SW 1271 (cell line): ENCODE measurements around the gene LRIT1.
"Not testable (repeated sequence)": the region's sequence is repeated elsewhere in the genome, so short reads cannot be mapped to it uniquely, and the experiment has no call there.

Experiments
- DNase-seq, 2 experiments: peaks; one replicate each; lab custom pipeline; 2025; lab: John Stamatoyannopoulos, UW

Gene LRIT1

DNA sequence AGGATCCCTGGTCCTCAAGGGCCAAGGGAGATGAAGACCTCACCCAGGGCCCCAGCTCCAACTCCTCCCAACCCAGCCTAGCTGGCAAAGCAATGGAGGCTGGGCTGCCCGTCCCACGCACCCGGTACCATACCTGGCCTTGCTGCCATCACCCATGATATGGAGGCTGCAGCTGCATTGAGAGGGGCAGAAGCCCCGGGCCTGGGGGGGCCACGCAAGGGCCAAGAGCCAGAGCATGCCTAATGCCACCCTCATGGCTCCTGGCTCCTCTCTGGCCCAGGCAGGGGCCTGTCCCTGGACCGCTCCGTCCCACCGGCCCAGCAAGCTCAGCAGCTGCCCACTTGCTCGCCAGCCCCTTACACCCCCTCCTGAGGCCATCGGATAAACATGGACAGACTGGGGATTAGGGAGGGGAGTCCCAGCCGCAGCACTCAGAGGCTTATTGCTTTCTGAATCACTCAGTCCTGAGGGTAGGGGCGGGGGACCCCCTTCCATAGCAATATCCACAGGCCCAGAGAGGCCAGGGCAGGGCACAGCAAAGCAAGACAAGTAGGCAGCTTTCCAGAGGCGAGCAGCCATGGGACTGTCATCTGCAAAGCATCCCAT is at the start of gene LRIT1:
TSS of gene LRIT1 (minus strand) at position 362 of the 606 bp plus-strand sequence. CDS start at position 255, 107 bp downstream.
- DNase-seq: no peak

DNA sequence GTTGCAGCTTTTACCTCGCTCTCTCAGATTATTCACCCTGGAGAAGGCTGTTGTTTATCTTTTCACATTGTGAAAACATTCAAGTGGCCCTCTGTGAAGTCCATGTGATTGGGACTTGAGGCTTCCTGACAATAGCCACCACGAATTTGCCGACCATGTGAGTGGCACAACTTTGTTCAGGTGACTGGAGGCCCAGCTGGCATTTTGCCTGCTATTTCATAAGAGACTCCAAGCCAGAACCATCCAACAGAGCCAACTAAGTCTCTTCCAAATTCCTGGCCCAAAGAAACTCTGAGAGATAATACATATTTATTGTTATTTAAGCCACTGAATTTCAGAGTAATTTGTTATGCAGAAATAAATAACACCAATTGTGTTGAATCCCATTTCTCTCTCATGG is 48.9 kb upstream of the LRIT1 start:
- DNase-seq: no peak

DNA sequence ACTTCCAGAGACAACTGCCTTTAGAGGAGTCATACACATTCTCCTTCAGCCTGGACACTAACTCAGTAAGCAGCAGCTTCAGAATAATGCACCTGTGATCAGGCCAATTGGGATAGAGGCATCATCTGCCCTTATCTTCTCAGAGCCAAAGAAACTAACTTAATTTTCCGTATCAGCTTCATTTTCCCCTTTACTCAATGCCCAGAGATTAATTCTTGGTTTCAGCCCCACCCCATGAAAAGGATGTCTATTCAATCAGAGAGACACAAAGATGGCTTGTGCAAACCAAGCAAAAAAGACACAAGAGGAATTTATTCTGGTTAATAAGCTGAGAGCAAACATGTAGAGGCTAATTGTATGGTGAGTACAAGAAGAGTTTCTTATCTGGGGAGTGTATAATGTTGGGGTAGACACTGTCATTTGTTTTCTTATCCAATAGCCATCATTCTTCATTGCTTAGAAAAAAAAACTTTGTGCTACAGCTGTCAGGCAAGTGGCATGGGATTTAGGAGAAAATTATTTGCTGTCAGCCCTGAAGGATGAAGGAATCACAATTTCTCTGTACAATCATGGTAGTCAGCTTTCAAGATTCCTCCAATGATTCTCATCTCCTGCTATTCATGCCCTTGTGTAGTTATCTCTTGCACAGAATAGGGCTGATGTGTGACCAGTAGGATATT is 48.3 kb upstream of the LRIT1 start:
- no peak for DNase-seq

DNA sequence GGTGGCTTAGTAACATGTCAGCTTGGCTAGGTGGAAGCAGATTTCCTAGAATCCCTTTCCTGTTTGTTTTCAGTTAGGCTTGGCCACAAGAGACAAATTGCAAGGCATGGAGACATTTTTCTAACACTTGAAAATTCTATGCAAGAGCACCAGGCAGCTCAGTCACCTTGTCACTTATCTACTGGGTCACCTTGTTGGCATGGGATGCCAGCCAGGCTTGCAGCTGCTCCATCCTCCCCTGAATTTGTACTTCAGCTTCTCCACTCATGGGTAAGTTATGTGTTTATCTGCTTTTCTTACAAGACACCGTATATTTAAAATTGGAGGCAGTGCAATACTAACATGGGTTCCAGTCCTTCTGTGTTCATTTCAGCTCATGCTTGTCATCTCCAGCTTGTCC is 46.8 kb upstream of the LRIT1 start:
- no peak for DNase-seq

GRCh38 chr10:84286695-84287094 is 45.3 kb upstream of the LRIT1 start:
- no peak for DNase-seq

DNA sequence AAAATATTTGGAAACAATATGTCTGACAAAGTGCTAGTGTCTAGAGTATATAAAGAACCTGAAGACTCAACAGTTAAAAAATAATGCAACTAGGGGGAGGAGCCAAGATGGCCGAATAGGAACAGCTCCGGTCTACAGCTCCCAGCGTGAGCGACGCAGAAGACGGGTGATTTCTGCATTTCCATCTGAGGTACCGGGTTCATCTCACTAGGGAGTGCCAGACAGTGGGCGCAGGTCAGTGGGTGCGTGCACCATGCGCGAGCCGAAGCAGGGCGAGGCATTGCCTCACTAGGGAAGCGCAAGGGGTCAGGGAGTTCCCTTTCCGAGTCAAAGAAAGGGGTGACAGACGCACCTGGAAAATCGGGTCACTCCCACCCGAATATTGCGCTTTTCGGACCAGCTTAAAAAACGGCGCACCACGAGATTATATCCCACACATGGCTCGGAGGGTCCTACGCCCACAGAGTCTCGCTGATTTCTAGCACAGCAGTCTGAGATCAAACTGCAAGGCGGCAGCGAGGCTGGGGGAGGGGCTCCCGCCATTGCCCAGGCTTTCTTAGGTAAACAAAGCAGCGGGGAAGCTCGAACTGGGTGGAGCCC is 38.6 kb upstream of the LRIT1 start:
- DNase-seq: not testable (repeated sequence)

- DNase-seq: no peak
Measured at GRCh38 chr10:84270708-84271107, 29.4 kb upstream of the LRIT1 start.

- peak; percentile 6 to 23 for DNase-seq
Measured at GRCh38 chr10:84269773-84270172, 28.4 kb upstream of the LRIT1 start.

DNA sequence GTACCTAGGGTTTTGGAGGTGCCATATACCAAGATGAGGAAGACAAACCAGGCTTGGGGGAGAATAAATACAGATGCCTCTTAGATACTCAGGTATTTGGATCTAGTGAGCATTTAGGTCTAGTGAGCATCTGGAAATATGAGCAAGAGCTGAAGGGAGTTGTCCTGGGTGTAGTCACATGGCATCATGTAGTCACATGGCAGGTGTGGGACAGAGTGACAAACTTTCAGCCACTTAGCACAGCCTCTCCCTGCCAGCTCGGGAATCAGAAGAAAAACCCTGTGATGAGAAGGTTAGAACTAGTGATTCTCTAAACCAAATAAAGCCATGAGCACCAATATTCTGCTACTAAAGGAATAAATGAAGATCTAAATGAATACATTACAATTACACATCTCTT is 27.8 kb upstream of the LRIT1 start:
- no peak for DNase-seq

DNA sequence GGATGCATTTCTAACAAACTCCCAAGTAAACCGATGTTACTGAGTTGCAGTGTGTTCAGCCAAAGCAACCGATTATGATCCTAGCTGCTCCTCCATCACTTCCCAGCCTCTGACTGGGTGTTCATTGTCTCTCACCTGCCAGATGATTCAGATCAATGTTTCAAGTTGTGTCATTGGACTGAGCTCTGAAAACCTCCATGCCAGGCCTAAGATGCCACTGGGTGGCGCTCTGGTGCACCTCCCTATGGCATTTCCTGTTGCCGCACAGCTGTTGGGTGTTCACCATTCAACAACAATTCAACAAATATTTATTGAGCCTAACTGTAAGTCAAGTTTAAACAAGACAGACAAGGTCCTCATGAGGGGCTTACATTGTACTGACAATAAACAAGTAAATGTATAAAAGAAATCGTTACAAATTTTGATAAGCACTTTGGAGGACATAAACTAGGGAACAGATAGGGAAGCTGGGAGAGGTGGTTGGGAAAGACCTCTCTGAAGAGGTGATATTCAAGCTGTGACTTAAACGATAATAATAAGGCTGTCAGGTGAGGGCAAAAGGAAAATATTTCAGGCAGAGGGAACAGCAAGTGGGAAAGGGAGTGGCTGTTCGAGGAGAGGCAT is 26.3 kb upstream of the LRIT1 start:
- DNase-seq: no peak

- DNase-seq: no peak
Measured at GRCh38 chr10:84265418-84265817, 24.1 kb upstream of the LRIT1 start.

- peak in 1 of 2 experiments; percentile 14 for DNase-seq
Measured at GRCh38 chr10:84264611-84265141, 23.3 kb upstream of the LRIT1 start.

DNA sequence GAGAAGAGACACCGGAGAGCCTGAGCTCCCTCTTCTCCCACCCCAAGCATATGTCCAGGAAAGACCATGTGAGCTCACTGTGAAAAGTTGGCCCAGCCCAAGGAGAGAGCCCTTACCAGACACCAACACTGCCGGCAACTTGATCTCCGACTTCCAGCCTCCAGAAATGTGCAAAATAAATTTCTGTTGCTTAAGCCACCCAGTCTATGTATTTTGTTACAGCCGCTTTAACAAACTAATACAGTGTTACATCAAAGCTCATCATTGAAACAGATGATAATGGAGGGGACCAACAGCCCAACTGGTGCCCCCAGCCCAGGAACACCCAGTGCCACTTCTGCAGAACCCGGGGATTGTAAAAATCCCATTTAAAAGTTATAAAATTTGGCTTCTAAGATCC is 22.4 kb upstream of the LRIT1 start:
- DNase-seq: no peak

GRCh38 chr10:84262190-84262956 is 21.0 kb upstream of the LRIT1 start:
- DNase-seq: no peak

- DNase-seq: no peak
Measured at GRCh38 chr10:84261236-84261915, 20.0 kb upstream of the LRIT1 start.

DNA sequence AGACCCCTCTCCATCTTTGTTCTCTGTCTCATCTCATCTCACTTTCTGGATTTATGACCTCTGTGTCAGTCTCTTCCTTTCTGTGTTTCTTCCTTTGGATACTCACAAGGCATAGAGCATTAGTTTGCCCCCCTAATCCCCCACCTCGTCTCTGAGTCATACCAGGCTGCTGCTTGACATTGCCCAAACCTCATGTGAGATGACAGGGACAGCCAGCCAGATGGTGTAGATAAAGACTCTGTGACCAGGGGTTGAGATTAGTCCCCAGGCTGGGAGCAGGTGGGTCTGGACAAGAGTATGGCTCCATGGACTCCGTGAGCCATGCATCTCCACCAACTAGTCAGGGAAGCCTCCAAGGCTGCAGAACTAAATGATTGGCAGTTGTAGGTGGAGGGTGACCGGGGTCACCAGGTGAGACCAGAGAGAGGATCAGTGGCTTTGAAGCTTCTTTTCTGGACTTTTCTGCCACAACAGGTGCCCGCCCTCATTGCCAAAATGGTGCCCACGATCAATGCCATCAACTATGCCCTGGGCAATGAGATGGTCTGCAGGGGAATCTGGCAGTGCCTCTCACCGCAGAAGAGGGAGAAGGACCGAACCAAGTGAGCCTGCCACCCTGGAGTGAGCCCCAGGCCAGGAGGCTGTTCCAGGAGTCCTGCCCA is 16.8 kb upstream of the LRIT1 start:
- DNase-seq: no peak

DNA sequence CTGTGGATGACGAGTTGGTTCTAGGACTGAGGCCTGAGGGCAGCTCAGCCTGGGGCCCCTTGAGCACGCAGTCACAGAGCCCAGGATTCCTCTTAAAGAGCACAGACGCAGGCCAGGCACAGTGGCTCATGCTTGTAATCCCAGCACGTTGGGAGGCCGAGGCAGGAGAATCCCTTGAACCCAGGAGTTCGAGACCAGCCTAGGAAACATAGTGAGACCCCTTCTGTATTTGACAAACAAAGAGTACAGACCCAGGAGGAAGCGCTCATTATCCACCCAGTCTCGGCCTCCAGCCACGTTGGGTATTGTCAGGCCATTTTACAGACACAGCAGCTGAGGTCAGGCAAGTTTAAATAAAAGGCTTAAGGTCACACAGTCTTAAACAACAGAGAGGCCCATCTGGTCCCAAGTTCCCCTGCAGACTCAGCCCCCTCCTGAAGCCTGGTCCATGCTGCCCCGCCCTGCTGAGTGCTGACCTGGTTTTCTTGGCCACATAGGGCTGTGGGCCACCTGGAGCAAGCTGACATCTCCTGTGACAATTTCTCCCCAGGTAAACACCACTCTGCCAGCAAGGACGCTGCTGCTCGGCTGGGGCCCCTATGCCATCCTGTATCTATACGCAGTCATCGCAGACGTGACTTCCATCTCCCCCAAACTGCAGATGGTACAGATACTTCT is 16.1 kb upstream of the LRIT1 start:
- no peak for DNase-seq

GRCh38 chr10:84256510-84257342 is 15.4 kb upstream of the LRIT1 start:
- DNase-seq: no peak
